SK-N-SH (cell line): Measurements from ENCODE around the gene TMEM178A. TPM values are rescaled to one million over a fixed set of nuclear protein-coding genes. Genes with fewer than 3 reads are reported as not detected.

Source experiments
- CTCF ChIA-PET: fragments of 300-600, 350-600 bp; formaldehyde crosslinking; extraction: SDS; loops from one replicate; lab custom pipeline; 2021; lab: Yijun Ruan, JAX
- POLR2A ChIA-PET: fragments of 350-600 bp; sonication (Branson Sonifier 250); formaldehyde crosslinking; extraction: SDS; loops from one replicate; lab custom pipeline; 2020; ENCODE audit warnings: antibody characterized with exemption, inconsistent platforms; lab: Yijun Ruan, JAX
- DNase-seq: peaks from one replicate; pipeline ENCODE4 v3.0.0; 2012
- H2AFZ ChIP-seq: fragments of 200-600 bp; sonication (generic); 2 replicates; pipeline ENCODE4 v1.8.1; 2016; ENCODE audit warnings: antibody characterized with exemption, mild to moderate bottlenecking, low read depth
- H3F3A ChIP-seq: fragments of 200-600 bp; sonication (generic); replicated peaks from 2 replicates; pipeline ENCODE3; 2016; ENCODE audit warnings: antibody characterized with exemption, mild to moderate bottlenecking; ENCODE audit not compliant: insufficient read depth
- H3K27ac ChIP-seq, 2 experiments: fragments of 200-500 bp in 1 of 2; fragments of 200-600 bp in 1 of 2; sonication (Bioruptor generic) in 1 of 2; sonication (generic), shearing (Covaris generic) in 1 of 2; 2 replicates each; pipeline versions ENCODE4 v1.5.1 to v1.6.1; 2014 to 2016; ENCODE audit warnings: low read depth in 2 of 2, inconsistent platforms in 1 of 2, low read length in 1 of 2, mild to moderate bottlenecking in 1 of 2, mixed read lengths in 1 of 2
- H3K27me3 ChIP-seq: fragments of 200-600 bp; sonication (generic), shearing (Covaris generic); 2 replicates; pipeline ENCODE4 v1.6.1; 2016; ENCODE audit warnings: mixed run types; ENCODE audit not compliant: insufficient read depth
- H3K36me3 ChIP-seq, 2 experiments: fragments of 200-500 bp in 1 of 2; fragments of 200-600 bp in 1 of 2; sonication (Bioruptor generic) in 1 of 2; sonication (generic) in 1 of 2; replicated peaks in 1 of 2; 2 replicates each; pipeline versions ENCODE3 to v1.5.1; 2014 to 2016; ENCODE audit warnings: low read length in 1 of 2, mild to moderate bottlenecking in 1 of 2; ENCODE audit not compliant: insufficient read depth in 2 of 2, control insufficient read depth in 1 of 2
- H3K4me1 ChIP-seq, 2 experiments: fragments of 200-500 bp in 1 of 2; fragments of 200-600 bp in 1 of 2; sonication (Bioruptor generic) in 1 of 2; sonication (generic), shearing (Covaris generic) in 1 of 2; 2 replicates each; pipeline versions ENCODE4 v1.5.1 to v1.6.1; 2014 to 2016; ENCODE audit warnings: low read depth in 1 of 2, low read length in 1 of 2, mixed run types in 1 of 2; ENCODE audit not compliant: insufficient read depth in 2 of 2, control insufficient read depth in 1 of 2
- H3K4me2 ChIP-seq: fragments of 200-600 bp; sonication (generic), shearing (Covaris generic); 2 replicates; pipeline ENCODE4 v1.6.1; 2017; ENCODE audit warnings: mixed run types
- H3K4me3 ChIP-seq, 2 experiments: fragments of 200-500 bp in 1 of 2; fragments of 200-600 bp in 1 of 2; sonication (Bioruptor generic) in 1 of 2; sonication (generic), shearing (Covaris generic) in 1 of 2; 2 replicates each; pipeline versions ENCODE4 v1.5.1 to v1.8.1; 2014 to 2016; ENCODE audit warnings: low read depth in 2 of 2, inconsistent platforms in 1 of 2, low read length in 1 of 2, mild to moderate bottlenecking in 1 of 2, mixed read lengths in 1 of 2, moderate library complexity in 1 of 2
- H3K79me2 ChIP-seq: fragments of 200-600 bp; sonication (generic); 2 replicates; pipeline ENCODE4 v1.8.1; 2017; ENCODE audit warnings: mild to moderate bottlenecking; ENCODE audit not compliant: insufficient read depth
- H3K9ac ChIP-seq: fragments of 200-600 bp; sonication (generic); 2 replicates; pipeline ENCODE4 v1.6.1; 2017; ENCODE audit warnings: mixed run types
- H3K9me2 ChIP-seq: fragments of 200-600 bp; sonication (generic); 2 replicates; pipeline ENCODE4 v1.6.1; 2017; ENCODE audit warnings: mixed run types
- H3K9me3 ChIP-seq: fragments of 200-600 bp; sonication (generic); 2 replicates; pipeline ENCODE4 v1.6.1; 2017; ENCODE audit warnings: mixed run types, mild to moderate bottlenecking, moderate library complexity
- H4K20me1 ChIP-seq: fragments of 200-600 bp; sonication (generic); 2 replicates; pipeline ENCODE4 v1.6.1; 2017; ENCODE audit warnings: mild to moderate bottlenecking, mixed run types; ENCODE audit not compliant: insufficient read depth
- ELF1 ChIP-seq: IDR thresholded peaks from 2 replicates; pipeline ENCODE4 v1.4.0; 2012
- EP300 ChIP-seq, 2 experiments: IDR thresholded peaks; 2 replicates each; pipeline versions ENCODE4 v1.4.0 to v1.6.1; 2012; ENCODE audit warnings: borderline replicate concordance in 1 of 2, low read depth in 1 of 2, low read length in 1 of 2
- FOSL2 ChIP-seq: IDR thresholded peaks from 2 replicates; pipeline ENCODE4 v1.4.0; 2012; ENCODE audit warnings: low read depth, mild to moderate bottlenecking, moderate library complexity, borderline replicate concordance
- FOXJ3 ChIP-seq: sonication (generic); formaldehyde crosslinking; IDR thresholded peaks from 2 replicates; pipeline ENCODE4 v1.5.1; 2020; ENCODE audit warnings: mild to moderate bottlenecking, missing genetic modification reagents
- GABPA ChIP-seq: IDR thresholded peaks from 2 replicates; pipeline ENCODE4 v1.4.0; 2012; ENCODE audit warnings: low read depth, mild to moderate bottlenecking
- GATA2 ChIP-seq: sonication (generic); formaldehyde crosslinking; IDR thresholded peaks from 2 replicates; pipeline ENCODE4 v1.5.0; 2020; ENCODE audit warnings: mild to moderate bottlenecking, missing genetic modification reagents
- JUND ChIP-seq: IDR thresholded peaks from 2 replicates; pipeline ENCODE4 v1.4.0; 2012
- MAX ChIP-seq: IDR thresholded peaks from 2 replicates; pipeline ENCODE4 v1.4.0; 2012; ENCODE audit warnings: low read depth
- MEF2A ChIP-seq: IDR thresholded peaks from 2 replicates; pipeline ENCODE4 v1.4.0; 2012; ENCODE audit warnings: low read depth, borderline replicate concordance
- NFIC ChIP-seq: IDR thresholded peaks from 2 replicates; pipeline ENCODE4 v1.4.0; 2012; ENCODE audit warnings: borderline replicate concordance
- PBX3 ChIP-seq: IDR thresholded peaks from 2 replicates; pipeline ENCODE4; 2012
- POLR2AphosphoS5 ChIP-seq: IDR thresholded peaks from 2 replicates; pipeline ENCODE4 v1.6.1; 2012; ENCODE audit warnings: low read depth, low read length
- RAD21 ChIP-seq: IDR thresholded peaks from 2 replicates; pipeline ENCODE4 v1.6.1; 2012; ENCODE audit warnings: mild to moderate bottlenecking, low read length
- RCOR1 ChIP-seq: fragments of 150-350 bp; IDR thresholded peaks from 2 replicates; pipeline ENCODE4 v1.6.1; 2017; ENCODE audit warnings: antibody characterized with exemption, low read length
- REST ChIP-seq: IDR thresholded peaks from 2 replicates; pipeline ENCODE4 v1.6.1; 2012; ENCODE audit warnings: mild to moderate bottlenecking, low read depth, low read length, moderate library complexity
- RXRA ChIP-seq: IDR thresholded peaks from 2 replicates; pipeline ENCODE4 v1.4.0; 2012; ENCODE audit warnings: low read depth, mild to moderate bottlenecking, borderline replicate concordance
- SIN3A ChIP-seq: IDR thresholded peaks from 2 replicates; pipeline ENCODE4 v1.6.1; 2012; ENCODE audit warnings: low read depth, mild to moderate bottlenecking, low read length, moderate library complexity, borderline replicate concordance
- TCF12 ChIP-seq: IDR thresholded peaks from 2 replicates; pipeline ENCODE4 v1.4.0; 2012
- TEAD4 ChIP-seq: IDR thresholded peaks from 2 replicates; pipeline ENCODE4 v1.4.0; 2012; ENCODE audit warnings: mild to moderate bottlenecking, borderline replicate concordance; ENCODE audit not compliant: insufficient read depth
- USF1 ChIP-seq: IDR thresholded peaks from 2 replicates; pipeline ENCODE4 v1.4.0; 2012; ENCODE audit warnings: low read depth, borderline replicate concordance
- YY1 ChIP-seq: IDR thresholded peaks from 2 replicates; pipeline ENCODE4 v1.4.0; 2012; ENCODE audit warnings: low read depth, mild to moderate bottlenecking
- ZBTB33 ChIP-seq: IDR thresholded peaks from 2 replicates; pipeline ENCODE4 v1.4.0; 2012; ENCODE audit warnings: low read depth, borderline replicate concordance
- WGBS: methylation state at CpG from one replicate; pipeline ENCODE4 v1.1.6; 2017; ENCODE audit warnings: low lambda C conversion rate; 5-methylcytosine and 5-hydroxymethylcytosine counted together
- polyA plus RNA-seq, 3 experiments: library from polyadenylated mRNA; depleted of rRNA; stranded (reverse); fragments of >200 nt; gene quantifications; 2 replicates each; pipeline ENCODE4 v1.2.3, GENCODE V29; 2012

TMEM178A gene
- polyA plus RNA-seq, 1 of the 3 experiments (the other 2 are of a cell fraction), result 0.84 TPM

GRCh38 chr2:39631718-39632117 is 34.0 kb upstream of the TMEM178A start:
- no peak for DNase-seq
- WGBS, result 14% methylated on average over 3 of the region's 3 CpGs
- ChIA-PET POLR2A (no interaction called here), CTCF (no interaction called here)
- Histone ChIP-seq H3K4me3 (no peak overlapping the region), H3K27me3 (no peaks in the 10 kb centered on the region), H3K27ac (peak overlapping the region in 1 of 2 experiments; percentile 76; a peak in 2 of 4 replicates), H3K9ac (peak overlapping the region; percentile 24; the same call in 1 of the 2 replicates), H3K79me2 (no peaks in the 10 kb centered on the region), H2AFZ (peak overlapping the region; percentile 26; the same call in 1 of the 2 replicates), H3F3A (peaks cover 8% of the 10 kb centered on the region), H3K4me2 (0 out of 2 replicates have a peak overlapping the region, but pooled peaks have one; percentile 5), H3K9me2 (no peaks in the 10 kb centered on the region), H3K4me1 (0 out of 4 replicates have a peak, but pooled peaks cover 0 to 3% of the 10 kb centered on the region in 2 experiments), H3K36me3 (no peaks in the 10 kb centered on the region), H4K20me1 (no peaks in the 10 kb centered on the region), H3K9me3 (no peaks in the 10 kb centered on the region)
- peak; percentile 89 for TF ChIP-seq TCF12
- TF ChIP-seq TEAD4, result peak; percentile 70; the same call in 1 of the 2 replicates
- peak; percentile 77 for TF ChIP-seq NFIC
- no peak for TF ChIP-seq GABPA
- no peak for TF ChIP-seq RCOR1
- no peak for TF ChIP-seq SIN3A
- no peak for TF ChIP-seq GATA2
- TF ChIP-seq ZBTB33, result no peak
- TF ChIP-seq USF1, result no peak
- 0 out of 2 replicates have a peak, but pooled peaks have one; percentile 26 for TF ChIP-seq MAX
- TF ChIP-seq YY1, result peak; percentile 56; the same call in 1 of the 2 replicates
- peak; percentile 72 for TF ChIP-seq FOSL2
- TF ChIP-seq FOXJ3 (CRISPR knock-in tag), result no peak
- 0 out of 2 replicates have a peak, but pooled peaks have one; percentile 30 for TF ChIP-seq REST
- peak; percentile 52; the same call in 1 of the 2 replicates for TF ChIP-seq ELF1
- peak; percentile 81 for TF ChIP-seq MEF2A
- TF ChIP-seq RAD21, result no peak
- TF ChIP-seq POLR2AphosphoS5, result peak; percentile 19; the same call in 1 of the 2 replicates
- TF ChIP-seq RXRA, result peak; percentile 73; the same call in 1 of the 2 replicates
- peak; percentile 74 for TF ChIP-seq JUND
- TF ChIP-seq PBX3, result peak; percentile 82
- TF ChIP-seq EP300 (IDR thresholded peaks at IDR 0.05; ENCODE audit: borderline replicate concordance in 1 of 2, low read depth in 1 of 2, low read length in 1 of 2), result peak in 1 of 2 experiments; percentile 71; a peak in 2 of 4 replicates
